CD14-positive monocyte (primary cell): ENCODE measurements around the gene RELCH. TPM values are rescaled to one million over a fixed set of nuclear protein-coding genes. Genes with fewer than 3 reads are reported as not detected.

Experiments used
- DNase-seq, 3 donors: peaks; one replicate each; pipeline ENCODE4 v3.0.0-alpha.2; 2011 to 2022
- H2AFZ ChIP-seq: 2 replicates; pipeline ENCODE4 v1.6.0; 2012; ENCODE audit warnings: mild to moderate bottlenecking, low read depth, low read length, inconsistent platforms; ENCODE audit not compliant: insufficient read depth, poor library complexity, severe bottlenecking
- H3K27ac ChIP-seq, 2 donors: 1 replicate in 1 of 2; 2 replicates in 1 of 2; pipeline ENCODE4 v1.5.1; 2012 to 2013; ENCODE audit warnings: low read length in 2 of 2, control low read depth in 1 of 2, inconsistent platforms in 1 of 2, low read depth in 1 of 2, mild to moderate bottlenecking in 1 of 2
- H3K27me3 ChIP-seq, 2 donors: one replicate each; pipeline versions ENCODE4 v1.6.0 to v1.6.1; 2011 to 2013; ENCODE audit warnings: low read length in 2 of 2; ENCODE audit not compliant: control insufficient read depth in 2 of 2, insufficient read depth in 2 of 2
- H3K36me3 ChIP-seq, 2 donors: replicated peaks in 1 of 2; 1 replicate in 1 of 2; 2 replicates in 1 of 2; pipeline versions ENCODE4 v1.5.1 to v1.6.1; 2012 to 2013; ENCODE audit warnings: low read length in 2 of 2, control low read depth in 1 of 2, inconsistent platforms in 1 of 2, mild to moderate bottlenecking in 1 of 2; ENCODE audit not compliant: insufficient read depth in 2 of 2, control insufficient read depth in 1 of 2
- H3K4me1 ChIP-seq, 2 donors: 1 replicate in 1 of 2; 2 replicates in 1 of 2; pipeline versions ENCODE4 v1.5.1 to v1.6.1; 2012 to 2013; ENCODE audit warnings: low read length in 2 of 2, control low read depth in 1 of 2, inconsistent platforms in 1 of 2, mild to moderate bottlenecking in 1 of 2, moderate library complexity in 1 of 2; ENCODE audit not compliant: insufficient read depth in 2 of 2, control insufficient read depth in 1 of 2
- H3K4me2 ChIP-seq: replicated peaks from 2 replicates; pipeline ENCODE3; 2012; ENCODE audit warnings: low read length, moderate library complexity, mild to moderate bottlenecking; ENCODE audit not compliant: poor library complexity, severe bottlenecking; ENCODE audit errors: extremely low read depth
- H3K4me3 ChIP-seq, 3 experiments: fragments of 200-600 bp in 1 of 3; sonication (generic) in 1 of 3; replicated peaks in 1 of 3; 1 replicate in 2 of 3; 2 replicates in 1 of 3; pipeline ENCODE4 v1.5.1; 2011 to 2013; ENCODE audit warnings: low read length in 3 of 3, mild to moderate bottlenecking in 3 of 3, control low read depth in 2 of 3, low read depth in 2 of 3, inconsistent platforms in 1 of 3, moderate library complexity in 1 of 3
- H3K79me2 ChIP-seq: 2 replicates; pipeline ENCODE4 v1.6.0; 2012; ENCODE audit warnings: mild to moderate bottlenecking, control low read depth, inconsistent platforms, low read length, moderate library complexity; ENCODE audit not compliant: insufficient read depth
- H3K9ac ChIP-seq: 2 replicates; pipeline ENCODE4 v1.6.0; 2017; ENCODE audit warnings: low read length, mild to moderate bottlenecking; ENCODE audit not compliant: insufficient read depth, poor library complexity, severe bottlenecking
- H3K9me3 ChIP-seq, 2 donors: replicated peaks in 1 of 2; 1 replicate in 1 of 2; 2 replicates in 1 of 2; pipeline versions ENCODE4 v1.5.1 to v1.6.1; 2012 to 2013; ENCODE audit warnings: low read length in 2 of 2, control low read depth in 1 of 2; ENCODE audit not compliant: control insufficient read depth in 1 of 2, insufficient read depth in 1 of 2
- H4K20me1 ChIP-seq: 2 replicates; pipeline ENCODE4 v1.6.0; 2012; ENCODE audit warnings: mild to moderate bottlenecking, low read length, control low read depth, moderate library complexity; ENCODE audit not compliant: insufficient read depth
- H3K27ac Mint-ChIP-seq, 7 donors: one replicate each; pipeline ENCODE4 v1.8.0; 2020; ENCODE audit warnings: mild to moderate bottlenecking in 7 of 7, mixed read lengths in 7 of 7, moderate library complexity in 6 of 7, inconsistent platforms in 2 of 7
- H3K27me3 Mint-ChIP-seq, 3 donors: one replicate each; pipeline ENCODE4 v1.8.0; 2021 to 2022; ENCODE audit warnings: low read depth in 3 of 3, mild to moderate bottlenecking in 3 of 3, mixed read lengths in 3 of 3, moderate library complexity in 3 of 3, inconsistent platforms in 1 of 3
- H3K36me3 Mint-ChIP-seq, 2 donors: one replicate each; pipeline ENCODE4 v1.8.0; 2020; ENCODE audit warnings: mixed read lengths in 2 of 2, inconsistent platforms in 1 of 2, mild to moderate bottlenecking in 1 of 2
- H3K4me1 Mint-ChIP-seq: one replicate; pipeline ENCODE4 v1.8.0; 2020; ENCODE audit warnings: mild to moderate bottlenecking, mixed read lengths
- H3K4me3 Mint-ChIP-seq, 2 donors: one replicate each; pipeline ENCODE4 v1.8.0; 2020; ENCODE audit warnings: mild to moderate bottlenecking in 2 of 2, mixed read lengths in 2 of 2, moderate library complexity in 1 of 2
- H3K9me3 Mint-ChIP-seq, 7 donors: one replicate each; pipeline ENCODE4 v1.8.0; 2020 to 2022; ENCODE audit warnings: mixed read lengths in 7 of 7, mild to moderate bottlenecking in 6 of 7, moderate library complexity in 6 of 7, inconsistent platforms in 2 of 7
- WGBS: methylation state at CpG from one replicate; pipeline ENCODE4 v1.1.5; 2013; ENCODE audit warnings: missing lambda C conversion rate; ENCODE audit not compliant: insufficient coverage; 5-methylcytosine and 5-hydroxymethylcytosine counted together
- intact Hi-C, 2 donors: fragments of 100-400 bp; cut with micrococcal nuclease; formaldehyde crosslinking; loops; one replicate each; pipeline versions ENCODE4 v1.15.0 to v1.15.1; 2023
- polyA plus RNA-seq, 3 donors: library from polyadenylated mRNA; depleted of rRNA in 1 of 3; unstranded in 2 of 3; stranded (reverse) in 1 of 3; fragments of 300-500 nt in 2 of 3; fragments of >200 nt in 1 of 3; fragmentation: Illumina TruSeq in 2 of 3; gene quantifications; 1 replicate in 2 of 3; 2 replicates in 1 of 3; pipeline ENCODE4 v1.2.3, GENCODE V29; 2012 to 2021
- TF ChIP-seq, protein P1 (sequence below): fragments of 200-600 bp; IDR thresholded peaks from one replicate; pipeline ENCODE4 v1.8.0; 2022; ENCODE audit warnings: antibody characterized with exemption, mild to moderate bottlenecking

The RELCH gene
- polyA plus RNA-seq, 3 donors, result 3.8 to 30.4 (median 4.9) TPM

DNA sequence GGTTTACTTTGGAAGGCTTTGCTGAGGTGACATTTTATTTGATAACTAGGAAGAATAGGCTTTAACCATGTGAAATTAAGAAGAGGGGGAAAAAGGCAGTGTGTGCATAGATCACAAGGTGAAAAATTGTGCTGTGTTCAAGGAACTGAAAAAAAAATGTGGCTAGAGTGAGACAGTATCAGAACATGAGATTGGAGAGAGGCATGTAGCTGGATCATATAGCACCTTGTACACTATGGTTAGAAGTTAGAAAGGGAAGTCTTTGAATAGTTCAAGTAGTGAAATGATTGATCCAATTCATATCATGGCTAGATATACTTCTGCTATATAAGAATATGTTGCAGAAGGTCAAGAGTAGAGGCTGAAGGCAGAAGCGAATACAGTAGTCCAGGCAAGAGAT, 125.8 kb downstream of the RELCH start:
- peaks cover 0 to 2% of the 10 kb centered on the region in 2 donors for H3K27me3 ChIP-seq
- H3K36me3 ChIP-seq, result peaks cover 11 to 30% of the 10 kb centered on the region in 2 donors
- H2AFZ ChIP-seq, result no peak overlapping the region
- no peak overlapping the region for H3K27ac ChIP-seq
- TF ChIP-seq, protein P1, sequence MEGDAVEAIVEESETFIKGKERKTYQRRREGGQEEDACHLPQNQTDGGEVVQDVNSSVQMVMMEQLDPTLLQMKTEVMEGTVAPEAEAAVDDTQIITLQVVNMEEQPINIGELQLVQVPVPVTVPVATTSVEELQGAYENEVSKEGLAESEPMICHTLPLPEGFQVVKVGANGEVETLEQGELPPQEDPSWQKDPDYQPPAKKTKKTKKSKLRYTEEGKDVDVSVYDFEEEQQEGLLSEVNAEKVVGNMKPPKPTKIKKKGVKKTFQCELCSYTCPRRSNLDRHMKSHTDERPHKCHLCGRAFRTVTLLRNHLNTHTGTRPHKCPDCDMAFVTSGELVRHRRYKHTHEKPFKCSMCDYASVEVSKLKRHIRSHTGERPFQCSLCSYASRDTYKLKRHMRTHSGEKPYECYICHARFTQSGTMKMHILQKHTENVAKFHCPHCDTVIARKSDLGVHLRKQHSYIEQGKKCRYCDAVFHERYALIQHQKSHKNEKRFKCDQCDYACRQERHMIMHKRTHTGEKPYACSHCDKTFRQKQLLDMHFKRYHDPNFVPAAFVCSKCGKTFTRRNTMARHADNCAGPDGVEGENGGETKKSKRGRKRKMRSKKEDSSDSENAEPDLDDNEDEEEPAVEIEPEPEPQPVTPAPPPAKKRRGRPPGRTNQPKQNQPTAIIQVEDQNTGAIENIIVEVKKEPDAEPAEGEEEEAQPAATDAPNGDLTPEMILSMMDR, result no peak
- WGBS, result 100% methylated on average over 1 of the region's 1 CpG
- no peak overlapping the region for H3K4me3 Mint-ChIP-seq
- H3K9me3 Mint-ChIP-seq, result no peaks in the 10 kb centered on the region
- no peak overlapping the region for H3K9ac ChIP-seq
- H3K4me2 ChIP-seq, result no peak overlapping the region
- no peaks in the 10 kb centered on the region for H4K20me1 ChIP-seq
- H3K4me1 Mint-ChIP-seq, result no peaks in the 10 kb centered on the region
- H3K27me3 Mint-ChIP-seq, result peaks cover 3 to 11% (median 8%) of the 10 kb centered on the region in 3 donors
- H3K27ac Mint-ChIP-seq, result no peak overlapping the region
- H3K9me3 ChIP-seq, result no peaks in the 10 kb centered on the region
- no peaks in the 10 kb centered on the region for H3K79me2 ChIP-seq
- H3K4me1 ChIP-seq, result no peaks in the 10 kb centered on the region
- H3K36me3 Mint-ChIP-seq, result peaks cover 20 to 23% of the 10 kb centered on the region in 2 donors
- H3K4me3 ChIP-seq, result no peak overlapping the region
- intact Hi-C loops, result no loop called here
- no peak for DNase-seq

DNA sequence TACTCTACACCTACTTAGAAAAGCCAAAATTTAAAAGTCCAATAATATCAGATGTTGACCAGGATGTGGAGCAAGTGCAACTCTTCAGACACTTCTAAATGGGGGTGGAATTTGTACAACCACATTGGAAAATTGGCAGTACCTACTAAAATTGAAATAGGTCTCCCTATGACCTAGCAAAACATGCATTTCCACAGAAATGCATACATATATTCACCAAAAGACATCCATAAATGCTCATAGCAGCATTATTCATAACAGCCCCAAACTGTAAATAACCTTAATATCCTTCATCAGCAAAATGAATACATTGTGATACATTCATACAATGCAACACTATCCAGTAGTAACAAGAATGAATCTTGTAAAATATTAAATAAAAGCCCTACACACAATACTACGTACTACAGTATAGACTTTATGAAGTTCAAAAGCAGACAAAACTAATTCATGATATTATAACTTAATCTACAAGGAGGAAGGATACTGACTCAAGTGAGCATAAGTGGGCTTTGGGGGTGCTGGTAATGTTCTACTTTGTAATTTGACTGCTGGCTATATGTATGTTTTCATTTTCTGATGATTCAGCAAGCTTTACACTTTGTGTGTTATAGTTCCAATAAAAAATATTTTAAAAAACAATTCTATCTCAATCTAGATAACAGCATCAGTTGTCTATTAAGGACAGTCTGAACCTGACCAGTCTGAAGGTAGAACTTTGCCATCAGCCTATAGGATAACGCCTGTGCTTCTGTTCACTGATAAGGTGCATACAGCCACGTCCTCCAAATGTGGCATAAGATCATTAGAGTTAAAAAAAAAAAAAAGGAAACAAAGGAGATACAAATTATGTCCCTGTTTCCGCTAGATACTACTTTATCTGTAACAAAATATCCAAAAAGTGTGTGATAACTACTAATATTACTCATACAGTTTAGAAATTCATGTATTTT, 131.4 kb downstream of the RELCH start:
- Histone ChIP-seq H3K27me3 (peaks cover 10 to 24% of the 10 kb centered on the region in 2 donors), H3K4me1 (no peaks in the 10 kb centered on the region), H3K4me3 (no peak overlapping the region), H3K79me2 (no peaks in the 10 kb centered on the region), H3K9me3 (no peaks in the 10 kb centered on the region), H3K9ac (no peak overlapping the region), H3K36me3 (no peaks in the 10 kb centered on the region), H2AFZ (no peak overlapping the region), H4K20me1 (no peaks in the 10 kb centered on the region), H3K27ac (no peak overlapping the region), H3K4me2 (no peak overlapping the region)
- no peak for DNase-seq
- Mint-ChIP-seq H3K4me3 (no peak overlapping the region), H3K36me3 (no peaks in the 10 kb centered on the region), H3K27ac (no peak overlapping the region), H3K9me3 (no peaks in the 10 kb centered on the region), H3K27me3 (peaks cover 13 to 34% (median 17%) of the 10 kb centered on the region in 3 donors), H3K4me1 (no peaks in the 10 kb centered on the region)
- TF ChIP-seq, protein P1, result no peak
- intact Hi-C loops, result no loop called here
- no CpG with 5 or more reads among the region's 4 CpGs for WGBS
